ENCODE data around the gene DAGLA.

DAGLA gene

DNA sequence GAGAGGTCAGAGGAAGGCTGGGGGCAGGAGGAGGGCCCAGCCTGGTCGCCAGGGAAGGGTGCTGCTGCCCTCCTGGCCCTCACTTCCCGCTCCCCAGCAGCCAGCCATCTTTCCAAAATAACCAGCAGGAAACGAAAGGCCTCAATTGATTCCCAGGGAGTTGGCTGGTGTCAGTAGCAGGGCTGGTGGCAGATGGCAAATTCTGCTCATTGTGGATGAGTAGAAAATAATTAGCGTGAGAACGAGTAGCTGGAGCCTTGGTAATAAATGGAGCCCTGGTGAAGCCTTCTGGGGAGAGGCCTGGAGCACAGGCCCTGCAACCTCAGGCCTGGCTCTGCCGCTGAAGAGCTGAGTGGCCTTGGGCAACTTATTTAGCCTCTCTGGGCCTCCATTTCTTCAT, 31.3 kb downstream of the DAGLA start:
- DNase-seq = peak; percentile 75

DNA sequence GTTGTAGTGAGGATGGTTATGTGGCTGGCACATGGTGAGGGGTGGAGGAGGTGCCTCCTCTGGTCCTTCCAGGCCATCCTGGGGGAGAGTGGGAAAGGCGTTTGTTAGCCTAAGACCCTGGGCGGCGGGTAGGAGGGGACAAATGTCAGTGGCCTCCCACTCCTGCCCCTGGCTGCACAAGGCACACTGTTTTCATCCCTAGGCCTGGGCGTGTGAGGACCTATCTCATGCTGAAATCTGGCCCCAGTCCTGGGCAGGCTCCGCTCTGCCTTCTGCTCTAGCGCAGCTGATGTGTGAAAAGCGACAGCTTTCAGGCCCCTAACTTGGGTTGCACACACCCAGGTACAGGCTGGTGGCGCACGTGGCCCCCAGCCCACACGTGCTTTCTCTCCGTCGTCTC, 32.1 kb downstream of the DAGLA start:
- DNase-seq = no peak

DNA sequence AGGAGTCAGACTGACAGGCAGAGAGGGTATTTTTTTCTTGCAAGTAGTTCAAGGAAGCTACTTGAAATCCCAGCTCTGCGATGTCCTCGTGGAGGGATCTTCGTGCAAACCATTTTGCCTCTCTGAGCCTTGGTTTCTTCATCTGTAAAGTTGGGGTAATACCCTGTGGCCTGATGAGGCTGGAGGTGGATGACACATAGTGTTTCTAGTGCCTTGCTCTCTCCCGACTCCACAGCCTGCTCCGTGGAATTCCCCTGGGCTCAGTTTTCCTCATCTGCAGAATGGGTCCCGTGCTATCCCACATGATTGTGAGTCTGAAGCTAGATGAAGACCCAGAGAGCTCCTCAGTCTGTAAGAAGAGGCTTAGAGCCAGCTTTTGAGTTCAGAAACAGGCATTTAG, 32.7 kb downstream of the DAGLA start:
- DNase-seq = no peak

DNA sequence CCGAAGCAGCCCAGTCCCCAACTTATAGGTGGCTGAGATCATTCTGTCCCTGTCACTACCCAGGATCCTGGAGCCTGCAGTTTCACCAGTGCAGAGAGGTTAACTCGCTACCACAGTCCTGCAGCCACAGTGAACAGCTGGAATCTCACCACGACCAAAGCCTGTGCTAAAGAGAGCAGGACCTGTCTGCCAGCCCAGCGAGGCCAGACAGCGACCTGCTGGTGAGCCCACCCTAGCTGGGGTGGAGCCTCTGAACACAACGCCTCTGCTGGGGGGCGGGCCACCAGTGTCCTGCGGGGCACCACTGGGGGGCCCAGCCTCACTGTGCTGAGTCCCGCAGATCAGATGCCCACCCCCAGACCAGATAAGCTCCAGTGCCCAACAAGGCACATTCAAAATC, 33.3 kb downstream of the DAGLA start:
- DNase-seq = no peak

DNA sequence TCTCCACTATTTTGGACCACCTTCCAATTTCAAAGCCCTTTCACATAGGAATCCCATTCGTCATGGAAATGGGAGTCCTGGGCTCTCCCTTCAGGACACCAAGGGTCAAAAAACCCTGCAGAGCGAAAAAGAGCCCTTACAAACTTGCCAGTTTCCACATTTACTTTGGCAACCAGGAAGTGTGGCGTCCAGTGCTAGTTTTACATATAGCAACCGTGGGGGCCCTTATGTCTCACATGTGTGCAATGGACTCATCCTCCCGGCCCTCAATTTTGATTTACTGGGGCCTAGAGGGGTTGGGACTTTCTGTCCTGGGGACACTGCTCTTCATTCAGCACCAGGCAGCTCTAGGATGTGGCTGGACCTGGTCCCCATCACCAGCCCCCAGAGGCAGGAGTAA, 33.7 kb downstream of the DAGLA start:
- DNase-seq = no peak

DNA sequence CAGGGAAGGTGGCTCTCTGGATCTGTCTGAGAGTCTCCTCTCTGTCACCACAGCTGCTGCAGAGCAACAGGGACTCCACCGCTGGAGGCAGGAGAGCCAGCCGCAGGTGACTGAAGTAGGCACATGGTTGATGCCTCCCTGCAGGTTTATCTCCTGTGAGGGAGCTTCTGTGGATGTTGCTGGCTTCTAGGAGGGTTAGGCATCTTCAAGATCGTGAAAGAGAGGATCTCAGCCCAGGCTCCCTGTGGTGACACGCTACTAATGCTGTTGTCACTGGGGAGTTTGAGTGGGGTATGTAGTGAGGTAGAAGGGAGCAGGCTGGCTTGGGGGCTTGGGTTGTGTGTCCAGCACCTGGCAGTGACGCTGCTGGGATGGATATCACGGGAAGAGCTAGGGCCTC, 34.1 kb downstream of the DAGLA start:
- no peak for DNase-seq

DNA sequence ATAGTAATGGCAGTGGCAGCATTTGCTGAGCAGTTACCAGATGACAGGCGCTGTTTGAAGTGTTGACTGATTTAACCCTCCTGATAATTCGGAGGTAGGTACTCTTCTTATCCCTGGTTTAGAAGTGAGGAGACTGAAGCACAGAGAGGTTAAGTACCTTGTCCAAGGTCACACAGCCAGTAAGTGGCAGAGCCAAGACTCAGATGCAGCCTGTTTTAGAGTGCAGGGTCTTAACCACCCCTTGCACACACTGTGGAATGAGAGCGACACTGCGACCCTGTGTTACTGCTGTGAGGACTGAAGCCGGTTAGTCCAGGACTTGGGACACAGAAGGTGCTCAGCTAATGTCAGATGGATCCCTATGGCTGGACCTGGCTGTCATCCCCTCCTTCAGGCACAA, 34.7 kb downstream of the DAGLA start:
- DNase-seq = no peak

DNA sequence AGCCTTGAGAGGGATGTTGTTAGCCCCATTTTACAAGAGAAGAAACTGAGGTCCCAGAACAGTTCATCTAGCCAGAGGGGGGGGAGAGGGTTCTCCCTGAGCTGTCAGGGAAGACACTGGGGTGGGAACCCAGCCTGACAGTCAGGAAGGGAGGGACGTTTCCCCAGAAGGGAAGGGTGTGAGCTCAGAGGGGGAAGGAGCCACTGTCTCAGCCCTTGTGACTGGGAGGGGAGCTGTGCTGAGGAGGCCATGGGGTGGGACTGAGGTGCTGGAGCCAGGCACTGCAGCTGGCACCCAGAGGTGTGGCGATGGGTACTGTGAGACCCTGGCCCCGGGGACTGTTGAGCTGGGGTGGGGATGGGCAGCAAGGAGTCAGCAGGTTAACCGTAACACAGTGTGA, 35.7 kb downstream of the DAGLA start:
- no peak for DNase-seq

DNA sequence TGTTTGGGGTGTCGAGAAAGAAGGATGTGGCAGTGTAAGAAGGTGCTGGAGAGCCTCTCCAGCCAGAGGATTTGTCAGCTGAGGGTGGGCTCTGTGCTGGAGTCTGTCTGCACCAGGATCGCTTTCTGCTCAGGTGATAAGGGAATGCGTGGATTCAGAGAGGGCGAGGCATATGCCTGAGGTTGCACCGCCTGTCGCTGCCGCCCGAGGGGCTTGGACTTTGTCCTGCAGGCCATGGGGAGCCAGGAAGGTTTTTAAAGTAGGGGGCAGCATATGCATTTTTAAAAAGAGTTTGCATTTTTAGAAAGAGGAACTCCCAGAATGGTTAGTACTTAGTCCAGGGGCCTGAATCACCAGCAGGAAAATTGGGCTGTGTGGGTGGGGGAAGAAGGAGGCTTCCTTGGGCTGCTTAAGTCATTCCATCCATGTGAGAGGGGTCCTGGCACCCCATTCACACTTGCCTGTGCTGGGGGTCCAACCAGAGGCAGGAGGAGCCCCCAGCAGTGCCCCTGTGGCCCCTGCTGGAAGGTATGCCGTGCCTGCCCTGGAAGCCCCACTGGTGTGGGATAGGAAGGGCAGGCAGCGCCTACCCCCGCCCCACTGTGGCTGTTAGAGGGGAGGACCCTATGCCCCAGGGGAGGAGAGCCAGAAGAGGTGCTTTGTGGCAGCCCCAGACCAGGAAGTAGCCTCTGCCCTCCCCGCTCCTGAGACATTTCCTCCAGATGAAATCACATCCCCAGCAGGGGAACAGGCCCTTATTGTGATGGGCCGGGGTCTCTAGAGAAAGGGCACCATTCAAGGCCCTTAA, 36.5 kb downstream of the DAGLA start:
- no peak for DNase-seq

DNA sequence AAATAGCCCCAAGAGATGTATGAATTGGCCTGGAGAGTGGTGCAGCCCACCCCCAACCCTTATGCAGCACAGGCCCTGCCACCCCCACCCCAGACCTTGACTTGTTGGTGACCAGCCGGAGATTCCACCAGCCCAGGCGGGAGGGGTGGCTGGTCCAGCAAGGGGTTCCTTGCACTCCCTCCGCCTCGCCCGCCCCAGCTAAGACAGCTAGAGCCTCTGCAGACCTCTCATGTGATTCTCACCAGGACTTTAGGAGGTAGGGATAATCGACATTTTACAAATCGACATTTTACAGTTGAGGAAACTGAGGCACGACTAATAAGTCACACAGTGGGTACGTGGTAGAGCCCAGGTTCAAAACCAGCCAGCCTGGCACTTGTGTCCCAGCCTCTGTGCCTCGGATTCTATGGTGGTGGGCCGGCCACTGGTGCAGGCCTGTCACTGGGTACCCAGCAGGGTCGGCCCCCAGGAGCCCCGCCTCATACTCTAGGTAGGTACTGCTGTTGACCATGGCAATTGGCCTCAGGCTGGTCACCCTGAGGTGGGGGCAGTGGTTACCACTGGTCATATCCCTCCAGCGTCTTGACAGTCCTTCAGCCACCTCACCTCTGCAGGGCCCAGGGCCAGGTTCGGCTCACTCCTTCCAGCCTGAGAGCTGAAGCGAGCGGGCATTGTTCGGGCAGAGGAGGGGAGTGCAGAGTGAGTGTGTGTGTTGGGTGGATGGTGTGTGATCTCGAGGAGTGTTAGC, 37.3 kb downstream of the DAGLA start:
- no peak for DNase-seq

DNA sequence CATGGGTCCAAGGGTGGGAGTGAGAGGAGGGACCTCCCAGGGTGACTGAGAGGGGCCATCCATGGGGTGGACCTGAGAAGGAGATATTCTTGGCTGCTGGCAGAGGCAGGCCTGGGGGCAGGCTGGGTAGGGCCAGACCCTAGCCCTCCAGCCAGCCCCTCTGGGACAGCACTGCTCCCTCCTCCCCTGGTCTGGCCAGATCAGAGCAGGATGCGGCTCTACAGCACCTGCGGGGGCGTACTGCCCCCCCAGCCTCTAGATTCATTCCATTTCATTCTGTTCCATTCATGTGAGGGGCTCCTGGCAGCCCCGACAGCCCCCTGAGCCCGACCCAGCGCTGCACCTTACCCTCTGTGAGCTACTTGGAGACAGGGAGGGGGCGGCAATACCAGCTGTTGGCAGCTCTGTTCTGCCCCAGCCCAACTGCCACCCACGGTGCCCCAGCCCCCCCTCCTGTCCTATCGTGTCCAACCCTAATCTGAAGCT, 37.9 kb downstream of the DAGLA start:
- no peak for DNase-seq

DNA sequence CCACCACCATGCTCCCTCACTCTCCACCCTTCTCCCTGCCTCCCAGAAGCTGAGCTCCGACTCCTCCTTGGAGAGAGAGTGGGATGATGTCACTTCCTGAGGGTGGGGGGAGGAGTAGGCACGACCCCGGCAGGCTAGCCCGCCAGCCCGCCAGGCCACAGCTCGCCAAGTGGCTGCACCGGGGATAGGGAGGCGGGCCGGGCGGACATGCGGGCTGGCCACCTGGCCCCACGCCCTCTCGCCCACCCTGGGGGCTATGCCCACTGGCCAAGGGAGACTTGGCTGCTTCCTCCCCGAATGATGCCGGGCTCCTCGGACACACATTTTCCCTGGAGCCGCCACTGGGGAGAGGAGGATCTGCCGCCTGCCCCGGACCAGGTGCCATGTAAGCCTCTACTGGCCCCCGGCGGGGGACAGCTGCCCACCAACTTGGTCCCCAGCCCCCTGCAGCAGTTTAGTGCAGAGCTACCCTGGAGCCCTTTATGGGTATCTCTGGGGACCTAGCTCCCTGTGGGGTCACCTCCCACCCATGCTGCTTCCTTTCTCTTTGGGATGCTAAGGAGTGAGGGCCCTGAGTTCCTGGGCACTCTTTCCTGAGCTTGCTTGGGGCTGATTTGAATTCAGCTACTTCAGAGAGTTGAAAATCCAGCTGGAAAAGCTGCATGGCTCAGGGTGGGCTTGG, 38.6 kb downstream of the DAGLA start:
- no peak for DNase-seq

DNA sequence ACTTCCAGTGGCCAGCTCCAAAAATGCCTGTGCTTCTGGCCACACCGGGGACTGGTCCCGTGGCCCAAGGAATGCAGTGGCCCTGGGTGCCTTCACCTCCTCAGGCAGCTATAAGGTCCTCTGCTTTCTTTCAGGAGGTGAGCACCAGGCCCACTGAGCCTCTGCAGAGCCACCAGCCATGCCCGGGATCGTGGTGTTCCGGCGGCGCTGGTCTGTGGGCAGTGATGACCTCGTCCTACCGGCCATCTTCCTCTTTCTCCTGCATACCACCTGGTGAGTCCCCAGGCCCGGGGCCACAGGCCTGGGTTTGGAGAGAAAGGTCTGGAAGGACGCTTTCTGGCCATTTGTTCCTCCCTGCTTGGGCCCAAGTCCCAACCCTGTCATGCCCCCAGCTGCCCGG, 39.8 kb downstream of the DAGLA start:
- no peak for DNase-seq

DNA sequence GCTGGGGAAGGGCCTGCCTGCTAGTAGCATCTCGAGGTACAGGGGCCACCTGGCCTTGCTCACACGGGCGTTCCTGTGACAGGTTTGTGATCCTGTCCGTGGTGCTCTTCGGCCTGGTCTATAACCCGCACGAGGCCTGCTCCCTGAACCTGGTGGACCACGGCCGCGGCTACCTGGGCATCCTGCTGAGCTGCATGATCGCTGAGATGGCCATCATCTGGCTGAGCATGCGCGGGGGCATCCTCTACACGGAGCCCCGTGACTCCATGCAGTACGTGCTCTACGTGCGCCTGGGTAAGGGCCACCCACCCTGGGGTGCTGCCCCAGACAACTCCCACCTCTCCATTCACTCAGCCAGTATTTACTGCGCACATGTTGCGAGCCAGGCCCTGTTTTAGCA, 40.4 kb downstream of the DAGLA start:
- no peak for DNase-seq

DNA sequence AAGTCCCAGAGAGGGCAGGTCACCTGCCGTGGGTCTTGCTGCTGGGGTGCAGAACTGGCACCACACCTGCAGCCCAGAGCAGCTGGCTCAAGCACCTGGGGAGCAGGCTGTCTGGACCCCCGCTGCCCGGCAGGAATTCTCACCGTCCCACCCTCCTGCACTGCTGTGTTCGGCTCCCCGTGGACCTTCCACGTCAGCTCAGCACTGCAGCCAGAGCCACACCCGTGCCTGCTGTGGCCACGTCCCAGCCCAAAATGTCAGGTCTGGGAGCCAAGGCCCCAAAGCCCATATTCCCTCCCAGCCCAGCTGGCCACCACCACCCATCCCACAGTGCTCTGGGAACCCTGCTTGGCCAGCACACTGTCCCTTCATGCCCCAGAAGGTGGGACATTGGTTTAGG, 44.2 kb downstream of the DAGLA start:
- DNase-seq = no peak

DNA sequence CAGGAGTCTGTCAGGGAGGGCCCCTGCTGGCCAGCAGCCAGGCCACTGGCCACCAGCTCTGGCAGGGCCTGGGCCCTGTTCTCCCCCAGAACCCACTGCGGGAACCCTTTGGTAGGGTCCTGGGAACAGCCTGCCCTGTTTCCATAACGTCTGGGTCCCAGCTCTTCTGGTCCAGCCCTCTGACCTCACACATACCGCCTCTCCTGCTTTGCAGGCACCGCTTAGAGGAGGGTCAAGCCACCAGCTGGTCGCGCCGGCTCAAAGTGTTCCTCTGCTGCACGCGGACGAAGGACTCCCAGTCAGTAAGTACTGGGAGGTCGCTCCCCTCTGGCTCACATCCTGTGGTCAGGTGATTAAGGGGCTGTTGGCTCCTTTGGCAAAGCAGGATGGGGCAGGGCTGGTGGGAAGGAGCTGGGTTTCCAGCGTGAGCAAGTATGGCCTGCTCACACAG, 45.6 kb downstream of the DAGLA start:
- DNase-seq = no peak

DNA sequence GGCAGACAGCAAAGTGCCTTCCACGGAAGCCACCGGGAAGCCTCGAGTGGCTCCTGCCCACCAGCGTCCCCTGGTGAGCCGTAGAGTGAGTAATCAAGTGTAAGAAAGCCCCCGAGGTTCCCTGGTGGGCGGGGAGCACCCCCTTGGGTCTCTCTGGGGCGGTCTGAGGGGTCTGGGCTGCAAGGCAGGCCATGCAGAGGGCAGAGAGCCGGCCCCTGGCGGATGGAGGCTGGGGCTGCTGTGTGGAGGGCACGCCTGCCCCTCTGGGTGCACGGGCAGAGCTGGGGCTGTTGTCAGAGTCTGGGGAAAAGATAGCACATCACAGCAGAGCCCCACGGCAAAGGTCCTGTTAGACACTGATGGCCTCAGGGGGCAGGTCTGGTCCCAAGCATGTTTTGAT, 46.6 kb downstream of the DAGLA start:
- no peak for DNase-seq

DNA sequence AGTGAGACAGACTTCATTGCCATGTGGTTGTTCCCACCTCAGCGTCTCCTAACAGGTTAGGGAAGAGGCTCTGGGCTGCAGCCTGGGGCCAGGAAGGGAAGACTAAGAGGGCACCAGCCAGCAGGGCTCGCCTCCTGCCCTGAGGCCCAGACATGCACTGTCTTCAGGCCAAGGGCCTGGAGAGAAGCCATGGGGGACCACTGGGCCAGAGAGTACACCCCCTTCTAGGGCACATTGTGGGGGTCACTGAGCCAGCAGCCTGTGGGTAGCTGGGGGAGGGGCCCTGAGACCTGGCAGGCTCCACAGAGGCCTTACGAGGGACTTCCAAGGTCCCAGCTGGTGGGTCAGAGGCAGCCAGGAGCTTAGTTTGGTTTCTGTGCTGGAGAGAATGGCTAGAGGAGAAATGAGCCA, 47.2 kb downstream of the DAGLA start:
- no peak for DNase-seq

DNA sequence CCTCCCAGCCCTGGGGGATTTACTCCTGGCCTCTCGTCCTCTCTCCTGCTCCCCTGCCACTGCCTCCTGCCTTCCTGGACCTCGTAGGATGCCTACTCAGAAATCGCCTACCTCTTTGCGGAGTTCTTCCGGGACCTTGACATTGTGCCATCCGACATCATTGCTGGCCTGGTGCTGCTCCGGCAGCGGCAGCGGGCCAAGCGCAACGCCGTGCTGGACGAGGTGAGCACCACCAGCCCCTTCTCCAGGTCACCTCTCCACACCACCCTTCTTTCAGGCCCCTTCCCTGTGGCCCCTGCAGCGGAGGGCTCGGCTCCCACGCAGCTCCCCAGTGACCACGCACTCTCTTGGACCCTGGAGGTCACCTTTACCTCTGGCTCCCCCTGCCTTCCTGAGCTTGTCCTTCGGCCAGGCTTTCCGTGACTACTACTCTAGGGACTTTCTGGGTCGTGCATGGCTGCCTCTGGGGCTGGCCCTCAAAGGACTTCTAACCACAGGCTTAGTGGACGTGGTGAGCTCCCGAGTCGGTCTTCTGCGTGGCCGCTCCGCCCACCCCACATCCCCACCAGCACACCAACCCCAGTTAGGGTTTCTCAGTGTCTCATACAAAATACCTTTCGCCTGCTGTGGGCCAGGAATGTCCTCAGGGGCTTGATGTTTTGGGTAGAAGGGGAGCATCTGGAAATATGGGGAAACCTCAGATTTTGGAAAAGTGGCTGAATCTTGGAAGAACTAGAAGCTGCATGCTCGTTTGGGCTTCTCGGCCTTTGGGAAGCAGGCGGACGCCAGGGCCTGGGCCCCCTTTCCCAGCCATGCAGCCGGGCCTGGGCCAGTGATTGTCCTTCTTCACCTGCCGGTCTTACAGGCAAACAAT, 48.1 kb downstream of the DAGLA start:
- DNase-seq = no peak

DNA sequence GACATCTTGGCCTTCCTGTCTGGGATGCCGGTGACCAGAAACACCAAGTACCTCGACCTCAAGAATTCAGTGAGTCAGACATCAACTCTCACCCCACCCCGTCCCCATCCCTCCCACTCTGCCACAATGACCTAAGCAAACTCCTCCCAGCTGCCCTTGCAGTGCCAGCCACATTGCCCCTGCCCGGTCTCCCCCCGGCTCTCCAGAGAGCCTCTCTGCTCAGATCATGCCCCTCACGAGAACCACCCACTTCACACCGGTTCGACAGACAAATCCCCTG, 48.7 kb downstream of the DAGLA start:
- no peak for DNase-seq

DNA sequence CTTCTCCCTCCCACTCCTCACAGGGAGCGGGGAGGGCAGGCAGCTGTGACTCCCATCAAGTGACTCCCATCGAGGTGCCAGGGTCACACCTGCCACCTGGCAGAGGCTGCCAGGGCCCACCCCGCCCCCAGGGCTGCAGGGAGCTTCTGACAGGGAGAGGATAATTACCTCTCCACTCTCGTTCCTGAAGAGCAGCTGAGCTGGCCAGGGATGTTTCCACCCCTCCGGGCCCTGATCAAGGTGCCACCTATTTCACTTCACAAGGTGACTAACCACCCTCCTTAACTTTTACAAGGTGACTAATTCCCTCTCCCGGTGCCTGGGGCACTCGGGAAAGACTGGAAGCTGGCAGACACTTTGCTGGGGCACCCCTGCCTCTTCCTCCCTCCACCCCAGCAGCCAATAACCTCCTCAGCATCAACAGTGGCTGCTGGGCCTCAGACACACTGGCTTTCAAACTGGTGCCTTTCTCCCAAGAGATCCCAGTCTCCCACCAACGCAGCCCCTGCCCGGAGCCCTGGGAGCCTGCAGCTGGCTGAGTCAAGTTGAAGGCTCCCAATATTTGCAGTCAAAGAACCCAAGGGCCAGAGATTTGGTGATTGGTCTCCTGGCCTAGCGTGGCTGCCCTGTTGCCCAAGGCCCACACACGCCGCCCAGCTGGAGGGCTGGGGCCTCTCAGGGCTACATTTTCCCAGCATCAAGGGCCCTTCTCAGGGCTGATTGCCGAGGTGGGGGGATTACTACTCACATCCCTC, 50.2 kb downstream of the DAGLA start:
- peak; percentile 89 for DNase-seq
